AG08396 (cell line): ENCODE results near the gene EIF3D.

Source experiments
- DNase-seq: peaks from one replicate; pipeline ENCODE4 v3.0.0; 2012; ENCODE audit warnings: low spot score, mixed read lengths

Gene EIF3D

DNA sequence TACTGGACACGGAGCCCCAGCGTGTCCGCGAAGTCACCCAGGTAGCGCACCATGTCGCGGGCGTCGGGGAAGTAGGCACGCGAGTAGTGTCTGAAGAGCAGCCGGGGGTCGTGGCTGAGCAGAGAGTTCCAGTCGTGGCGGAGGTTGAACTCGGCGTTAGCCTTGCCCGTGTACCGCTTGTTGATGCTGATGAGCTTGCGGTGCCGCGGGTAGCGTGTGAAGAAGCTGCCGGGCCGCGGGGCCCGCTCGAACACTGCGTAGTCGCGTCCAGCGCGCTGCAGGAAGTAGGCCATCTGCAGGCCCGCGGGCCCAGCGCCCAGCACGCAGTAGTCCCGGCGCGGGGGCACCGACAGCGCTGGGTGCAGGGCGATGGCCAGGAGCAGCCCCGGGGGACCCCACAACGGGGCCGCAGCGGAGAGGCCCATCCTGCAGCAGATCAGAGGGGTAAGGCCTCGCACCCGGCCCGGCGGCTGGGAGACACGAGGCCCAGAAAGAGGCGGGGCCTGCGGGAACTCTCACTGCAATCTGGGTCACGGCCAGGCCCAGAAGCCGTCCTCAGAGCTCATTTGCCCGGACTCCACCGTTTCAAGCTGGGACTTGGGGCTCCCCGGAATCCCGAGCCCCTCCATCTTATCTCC, 22.8 kb downstream of the EIF3D start:
- no peak for DNase-seq

DNA sequence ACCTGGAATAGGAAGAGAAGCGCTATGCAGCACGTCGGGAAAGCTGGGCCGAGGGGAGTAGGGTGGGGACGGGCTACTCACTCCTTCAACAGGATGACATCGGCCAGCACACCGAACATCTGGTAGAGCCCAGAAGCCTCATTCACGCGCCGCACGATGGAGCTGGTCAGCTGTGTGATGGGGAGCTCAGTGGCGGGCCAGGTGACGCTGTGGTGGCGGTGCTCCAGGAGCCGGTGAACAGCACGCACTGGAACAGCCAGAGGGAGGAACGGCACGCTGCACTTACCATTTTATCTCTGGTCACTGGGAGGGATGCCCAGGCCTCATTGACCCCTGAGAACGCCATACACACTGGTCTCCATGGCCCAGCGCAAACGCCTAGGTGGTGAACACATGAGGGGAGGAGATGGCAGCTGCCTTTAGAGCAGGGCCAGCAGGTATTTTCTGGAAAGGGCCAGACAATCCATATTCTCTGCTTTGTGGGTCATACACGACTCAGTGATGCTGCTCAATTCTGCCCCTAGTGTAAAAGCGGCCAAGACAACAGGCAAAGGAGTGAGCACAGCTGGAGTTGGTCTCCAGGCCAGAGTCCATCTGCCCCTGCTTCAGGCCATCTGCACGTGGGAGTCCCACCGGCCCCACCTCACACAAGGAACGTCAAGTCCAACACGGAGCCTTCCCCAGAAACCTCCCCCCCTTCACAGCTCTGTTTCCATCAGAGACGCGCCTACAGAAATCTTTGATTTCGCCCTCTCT, 30.9 kb downstream of the EIF3D start:
- no peak for DNase-seq

DNA sequence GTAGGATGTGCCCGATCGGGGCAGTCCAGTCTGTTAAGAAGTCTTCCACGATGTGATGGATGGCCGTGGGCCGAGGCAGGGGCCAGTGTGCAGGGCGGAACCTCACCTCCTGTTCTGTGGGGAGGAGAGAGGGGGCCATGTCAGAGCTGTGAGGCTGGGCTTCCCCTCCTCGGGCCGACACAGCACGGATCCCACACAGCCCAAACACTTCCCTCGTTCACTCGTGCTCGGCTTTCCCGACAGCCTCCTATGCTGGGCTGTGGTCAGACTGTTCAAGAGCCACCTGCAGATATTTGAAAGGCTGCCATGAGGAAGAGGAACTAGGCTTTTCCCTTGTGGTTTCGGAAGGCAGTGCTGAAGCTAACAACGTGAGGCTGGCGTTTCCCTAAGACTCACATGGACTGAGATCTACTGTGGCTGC, 35.3 kb downstream of the EIF3D start:
- no peak for DNase-seq

DNA sequence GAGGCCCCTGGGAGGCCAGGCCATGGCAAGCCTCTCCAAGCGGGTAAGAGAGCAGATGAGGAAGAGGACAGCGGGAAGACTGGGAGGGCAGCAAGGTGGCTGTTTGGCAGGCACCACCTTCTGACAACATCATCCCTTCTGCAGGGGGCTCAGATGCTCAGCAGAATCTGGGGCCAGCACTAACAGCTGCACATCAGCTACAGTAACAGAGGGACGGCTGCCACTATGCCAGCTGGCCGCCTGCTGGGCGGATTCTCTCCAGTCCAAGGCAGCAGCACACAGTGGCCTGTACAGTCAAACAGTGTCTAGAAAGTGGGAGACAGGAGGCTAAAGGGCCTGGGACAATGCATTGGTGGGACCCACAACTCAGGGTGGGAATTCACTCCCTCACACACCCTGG, 36.9 kb downstream of the EIF3D start:
- DNase-seq: no peak

DNA sequence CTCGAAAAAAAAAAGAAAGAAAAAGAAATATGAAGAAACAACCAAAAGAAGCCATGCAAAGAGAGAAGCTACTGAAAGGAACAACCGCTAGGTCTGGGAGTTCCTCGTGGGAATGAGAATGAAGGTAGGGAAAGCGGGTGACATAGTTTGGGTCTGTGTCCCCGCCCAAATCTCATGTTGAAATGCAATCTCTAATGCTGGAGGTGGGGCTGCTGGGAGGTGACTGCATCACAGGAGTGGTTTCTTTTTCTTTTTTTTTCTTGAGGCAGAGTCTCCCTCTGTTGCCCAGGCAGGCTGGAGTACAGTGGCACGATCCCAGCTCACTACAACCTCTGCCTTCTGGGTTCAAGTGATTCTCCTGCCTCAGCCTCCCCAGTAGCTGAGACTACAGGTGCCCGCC, 37.8 kb downstream of the EIF3D start:
- no peak for DNase-seq

DNA sequence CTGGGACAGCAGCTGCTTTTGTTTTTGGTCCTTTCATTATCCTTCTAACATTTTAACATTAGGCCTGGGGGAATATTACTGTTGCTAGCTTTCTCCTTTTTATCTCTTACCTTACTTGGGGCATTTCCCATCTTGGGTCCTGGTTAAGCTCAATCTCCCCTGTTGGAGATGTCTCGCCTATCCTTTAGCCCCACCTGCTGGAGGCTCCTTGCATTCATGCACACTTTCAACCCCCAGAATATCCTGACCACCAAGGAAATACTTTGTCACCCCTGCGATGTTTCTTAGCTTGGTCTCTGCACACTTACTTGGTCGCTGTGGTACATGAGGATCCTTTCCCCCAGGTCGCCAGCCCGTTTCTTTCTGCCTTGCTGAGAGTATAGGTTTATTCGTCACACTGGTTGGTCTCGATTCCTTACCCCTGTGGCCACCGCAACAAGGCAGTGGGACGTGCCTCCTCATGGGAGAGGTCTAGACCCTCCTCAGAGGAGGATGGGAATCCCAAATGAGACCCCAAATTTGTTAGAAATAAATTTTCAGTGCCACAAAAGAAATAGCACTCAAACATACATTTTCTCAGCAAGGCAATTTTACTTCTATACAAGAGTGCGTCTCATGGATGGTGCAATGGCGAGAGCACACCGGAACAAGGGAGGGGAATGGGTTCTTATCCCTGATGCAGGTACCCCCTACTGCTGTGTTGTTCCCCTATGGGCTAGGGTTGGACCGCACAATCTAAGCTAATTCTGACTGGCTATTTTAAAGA, 42.2 kb downstream of the EIF3D start:
- DNase-seq: no peak

DNA sequence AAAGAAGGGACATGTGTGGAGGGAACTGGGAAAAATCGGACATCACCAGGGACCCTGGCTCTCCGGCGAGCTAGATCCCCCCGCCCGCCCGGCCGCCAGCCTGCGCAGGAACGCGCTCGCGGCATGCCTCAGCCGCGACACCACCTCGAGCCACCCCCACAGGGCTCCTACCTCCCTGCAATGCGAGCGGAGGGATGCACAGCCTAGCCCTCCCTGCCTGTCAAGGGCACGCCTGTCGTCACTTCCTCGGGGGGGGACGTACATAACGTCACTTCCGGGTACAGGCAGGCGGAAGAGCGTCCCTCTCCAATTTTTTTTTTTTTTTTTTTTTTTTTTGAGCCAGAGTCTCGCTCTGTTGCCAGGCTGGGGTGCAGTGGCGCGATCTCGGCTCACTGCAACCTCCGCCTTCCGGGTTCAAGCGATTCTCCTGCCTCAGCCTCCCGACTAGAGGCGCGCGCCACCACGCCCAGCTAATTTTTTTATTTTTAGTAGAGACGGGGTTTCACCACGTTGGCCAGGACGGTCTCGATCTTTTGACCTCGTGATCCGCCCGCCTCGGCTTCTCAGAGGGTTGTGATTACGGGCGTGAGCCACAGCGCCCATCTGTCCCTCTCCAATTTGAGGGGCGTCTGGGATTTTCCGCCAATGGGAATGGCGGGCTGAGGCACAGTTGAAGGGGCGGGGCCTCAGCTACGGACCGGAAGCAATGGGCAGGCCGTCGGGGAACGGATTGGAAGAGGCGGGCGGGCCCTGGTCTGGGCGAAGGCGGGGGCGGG, 47.4 kb downstream of the EIF3D start, which contains the start of gene TXN2:
TSS of gene TXN2 (minus strand) at position 248 of the 776 bp plus-strand sequence. CDS start 803 bp downstream, outside the sequence.
- peak; percentile 96 for DNase-seq

DNA sequence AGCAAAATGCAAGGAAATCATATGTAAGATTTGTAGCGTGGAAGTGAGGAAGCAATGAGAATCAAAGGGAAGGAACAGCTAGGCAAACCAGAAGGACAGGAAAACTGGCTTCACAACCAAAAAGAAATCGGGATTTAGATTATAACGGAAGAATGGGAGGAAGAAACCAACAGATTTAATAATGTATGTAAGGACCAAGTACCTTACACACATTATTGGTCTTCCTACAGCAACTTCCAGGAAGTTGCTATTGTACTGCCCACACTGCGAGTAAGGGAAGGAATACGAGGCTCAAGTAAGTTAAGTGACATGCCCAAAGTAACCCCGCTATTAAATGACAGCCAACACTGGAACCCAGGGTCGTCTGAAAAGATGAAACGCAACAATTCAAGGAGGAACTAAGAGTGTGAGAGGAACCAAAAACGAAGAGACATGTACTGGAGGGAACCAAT, 48.0 kb downstream of the EIF3D start:
- DNase-seq: no peak

DNA sequence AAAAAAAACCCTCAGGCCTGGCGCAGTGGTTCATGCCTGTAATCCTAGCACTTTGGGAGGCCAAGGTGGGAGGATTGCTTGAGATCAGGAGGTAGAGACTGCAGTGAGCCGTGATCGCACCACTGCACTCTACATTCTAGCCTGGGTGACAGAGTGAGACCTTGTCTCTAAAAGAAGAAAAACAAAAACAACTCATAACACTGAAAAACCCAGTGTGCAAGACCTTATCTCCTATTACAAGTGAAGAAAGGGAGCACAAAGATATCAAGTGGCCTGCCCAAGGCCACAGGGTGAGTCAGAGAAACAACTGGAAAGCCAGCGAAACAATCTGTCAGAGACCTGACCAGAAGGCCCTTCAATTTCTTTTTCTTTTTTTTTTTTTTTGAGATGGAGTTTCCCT, 50.0 kb downstream of the EIF3D start:
- no peak for DNase-seq

DNA sequence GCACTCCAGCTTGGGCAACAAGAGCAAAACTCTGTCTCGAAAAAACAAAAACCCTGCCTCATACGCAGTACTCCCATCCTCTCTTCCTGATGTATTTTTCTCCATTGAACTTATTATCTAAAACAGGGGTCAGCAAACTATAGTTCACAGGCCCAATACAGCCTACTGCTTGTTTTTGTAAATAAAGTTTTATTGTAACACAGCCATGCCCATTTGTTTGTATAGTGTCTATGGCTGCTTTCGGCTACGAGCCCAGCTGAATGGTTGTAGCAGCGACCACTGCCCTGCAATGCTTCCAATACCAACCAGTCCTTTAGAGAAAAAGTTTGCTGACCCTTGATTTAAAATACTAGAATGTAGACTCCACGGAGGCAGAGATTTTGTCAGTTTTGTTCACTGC, 53.6 kb downstream of the EIF3D start:
- no peak for DNase-seq

DNA sequence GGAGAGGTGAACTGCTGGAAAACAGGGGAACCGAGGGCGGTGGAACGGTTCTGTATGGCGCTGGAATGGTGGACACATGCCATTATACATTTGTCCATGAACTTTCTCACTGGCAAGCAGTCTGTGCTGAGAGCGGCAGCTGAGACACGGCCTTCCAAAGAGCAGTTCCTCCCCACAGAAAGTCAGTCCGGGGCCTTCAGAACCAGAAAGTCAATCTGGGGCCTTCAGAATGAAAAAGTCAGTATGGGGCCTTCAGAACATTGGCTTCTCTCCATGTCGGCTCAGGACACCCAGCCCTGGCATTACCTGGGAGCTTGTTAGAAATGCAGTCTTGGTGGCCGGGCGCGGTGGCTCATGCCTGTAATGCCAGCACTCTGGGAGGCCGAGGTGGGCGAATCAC, 56.3 kb downstream of the EIF3D start:
- no peak for DNase-seq

DNA sequence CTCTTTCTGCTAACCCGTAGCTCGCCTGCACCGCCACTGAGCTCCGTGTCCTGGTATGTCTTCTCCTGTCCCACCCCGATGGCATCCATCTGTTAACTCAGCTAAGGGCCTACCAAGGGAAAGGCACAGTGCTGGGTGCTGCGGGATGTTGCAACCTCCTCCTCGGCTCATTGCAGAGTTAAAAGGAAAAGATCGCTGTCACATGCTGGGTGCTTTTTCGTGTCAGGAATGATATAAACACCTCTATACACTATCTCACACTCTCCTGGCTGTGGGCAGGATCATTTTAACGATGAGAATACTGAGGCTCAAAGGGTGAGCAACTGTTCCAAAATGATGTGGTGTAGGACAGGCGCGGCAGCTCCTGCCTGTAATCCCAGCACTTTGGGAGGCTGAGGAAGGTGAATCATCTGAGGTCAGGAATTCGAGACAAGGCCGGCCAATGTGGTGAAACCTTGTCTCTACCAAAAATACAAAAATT, 57.6 kb downstream of the EIF3D start:
- no peak for DNase-seq

DNA sequence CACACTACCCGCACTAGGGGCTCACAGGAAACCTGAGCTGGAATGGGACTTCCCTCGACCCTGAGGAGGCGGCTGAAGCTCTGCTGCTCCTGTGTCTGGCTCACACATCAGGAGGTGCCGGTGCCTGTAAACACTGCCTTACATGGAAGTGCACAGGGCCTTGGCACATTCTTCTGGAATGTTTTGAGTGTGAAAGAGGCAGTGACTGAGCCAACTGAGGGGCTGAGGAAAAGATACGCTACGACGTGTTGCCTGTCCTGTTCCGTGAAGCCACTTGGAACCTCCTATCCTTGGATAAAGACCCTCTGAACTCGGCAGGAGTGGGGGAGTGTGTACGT, 58.0 kb downstream of the EIF3D start:
- no peak for DNase-seq

DNA sequence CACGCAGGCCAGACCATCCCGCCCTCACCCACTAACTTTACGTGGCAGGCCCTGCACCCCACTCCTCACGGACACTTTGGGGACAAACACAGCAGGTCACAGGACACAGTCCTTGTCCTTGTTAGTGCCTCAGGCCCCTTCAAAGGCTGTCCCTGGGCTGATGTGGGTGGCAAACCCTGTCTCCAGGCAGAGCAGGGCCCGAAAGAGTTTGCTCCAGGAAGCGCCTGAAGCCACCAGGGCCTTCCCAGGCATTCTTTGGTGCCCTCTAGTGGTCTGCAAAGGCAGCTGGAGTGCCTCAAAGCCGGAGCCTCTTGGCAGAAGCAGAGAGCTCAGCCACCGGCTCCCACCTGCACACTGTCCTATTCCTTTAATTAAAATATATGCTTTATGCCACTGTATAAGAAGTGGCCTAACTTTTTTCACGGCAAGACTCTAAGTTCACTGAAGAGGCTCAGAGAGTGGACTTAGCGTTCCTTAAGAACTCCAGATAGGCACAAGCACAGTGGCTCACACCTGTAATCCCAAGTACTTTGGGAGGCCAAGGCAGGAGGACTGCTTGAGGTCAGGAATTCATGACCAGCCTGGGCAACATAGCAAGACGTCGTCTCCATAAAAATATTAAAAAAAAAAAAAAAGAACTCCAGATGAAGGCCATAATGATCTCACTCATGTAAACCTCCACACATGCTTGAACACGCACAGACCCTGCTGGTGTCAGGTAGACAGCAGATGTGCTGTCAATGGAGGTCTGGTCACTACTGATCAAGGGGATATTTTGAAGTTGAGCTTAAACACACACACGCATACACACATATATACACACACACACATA, 58.6 kb downstream of the EIF3D start:
- peak; percentile 78 for DNase-seq

DNA sequence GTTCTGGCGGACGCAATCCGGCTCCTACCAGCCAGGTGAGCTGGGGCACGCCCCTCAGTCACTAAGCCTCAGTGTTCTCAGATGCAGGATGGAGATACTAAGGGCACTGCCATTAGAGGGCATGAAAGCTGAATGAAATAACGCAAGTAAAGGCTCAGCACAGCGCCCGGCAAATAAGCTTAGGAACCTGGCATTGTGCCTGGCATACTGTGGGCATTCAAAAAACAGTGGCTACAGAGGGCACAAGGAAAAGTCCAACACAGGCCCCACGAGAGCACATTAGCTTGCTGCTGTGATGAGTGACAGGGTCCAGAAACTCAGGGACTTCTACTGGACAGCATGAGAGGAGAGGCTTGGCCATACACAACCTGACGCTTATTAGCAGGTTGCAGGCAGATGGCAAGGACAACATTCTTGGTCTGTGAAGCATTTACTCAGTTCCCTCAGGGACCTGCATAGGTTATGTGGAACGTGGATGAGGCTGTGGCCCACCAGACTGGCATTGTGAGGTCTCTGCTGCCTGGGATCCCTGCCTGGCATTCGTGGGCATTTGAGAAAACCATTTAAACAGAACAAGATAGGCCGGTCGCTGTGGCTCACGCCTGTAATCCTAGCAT, 59.8 kb downstream of the EIF3D start:
- DNase-seq: no peak

DNA sequence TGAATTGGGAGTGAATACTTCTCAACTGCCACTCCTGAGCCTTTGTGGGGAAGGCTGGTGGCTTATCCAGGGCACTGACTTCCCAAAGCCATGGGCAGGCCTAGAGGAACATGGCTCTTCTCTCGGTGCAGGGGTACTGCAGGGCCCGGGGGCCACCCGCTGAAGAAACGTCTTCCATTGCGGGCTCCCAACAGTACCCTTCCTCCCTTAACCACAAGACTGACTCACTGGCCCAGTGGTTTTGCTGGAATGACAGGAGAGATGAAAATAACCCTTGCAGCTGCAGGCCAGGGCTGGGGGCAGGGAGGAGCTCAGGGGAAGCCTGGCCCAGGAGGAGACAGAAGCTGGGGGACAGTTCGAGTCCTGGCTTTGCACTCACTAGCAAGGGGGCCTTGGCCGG, 61.0 kb downstream of the EIF3D start:
- peak; percentile 85 for DNase-seq

DNA sequence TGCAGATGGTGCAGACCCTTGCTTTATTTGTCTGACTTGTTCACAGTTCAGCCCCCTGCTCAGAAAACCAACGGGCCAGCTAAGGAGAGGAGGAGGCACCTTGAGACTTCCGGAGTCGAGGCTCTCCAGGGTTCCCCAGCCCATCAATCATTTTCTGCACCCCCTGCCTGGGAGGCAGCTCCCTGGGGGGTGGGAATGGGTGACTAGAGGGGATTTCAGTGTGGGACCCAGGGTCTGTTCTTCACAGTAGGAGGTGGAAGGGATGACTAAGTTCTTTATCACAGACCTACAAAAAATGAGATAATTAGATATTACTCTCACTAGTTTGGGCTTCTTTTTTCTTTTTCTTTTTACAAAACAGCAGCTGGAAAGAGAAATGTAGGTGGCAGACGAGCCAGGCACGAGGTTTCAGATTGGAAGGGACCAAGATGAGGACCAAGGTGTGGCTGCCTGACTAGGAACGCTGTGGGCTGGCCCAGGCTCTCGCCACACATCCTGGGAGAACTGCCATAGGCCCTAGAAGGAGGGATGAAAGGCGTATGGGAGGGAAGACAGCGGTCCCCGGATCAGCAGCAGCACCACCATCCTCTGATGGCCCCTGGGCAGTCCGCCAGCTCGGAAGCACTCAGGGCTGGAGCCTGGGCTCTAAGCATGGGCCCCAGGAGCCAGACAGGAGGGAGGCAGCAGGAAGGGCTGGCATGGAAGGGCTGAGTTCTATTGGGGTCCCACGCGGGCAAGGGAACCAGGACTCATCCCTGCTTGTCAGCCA, 61.7 kb downstream of the EIF3D start:
- DNase-seq: peak; percentile 78

DNA sequence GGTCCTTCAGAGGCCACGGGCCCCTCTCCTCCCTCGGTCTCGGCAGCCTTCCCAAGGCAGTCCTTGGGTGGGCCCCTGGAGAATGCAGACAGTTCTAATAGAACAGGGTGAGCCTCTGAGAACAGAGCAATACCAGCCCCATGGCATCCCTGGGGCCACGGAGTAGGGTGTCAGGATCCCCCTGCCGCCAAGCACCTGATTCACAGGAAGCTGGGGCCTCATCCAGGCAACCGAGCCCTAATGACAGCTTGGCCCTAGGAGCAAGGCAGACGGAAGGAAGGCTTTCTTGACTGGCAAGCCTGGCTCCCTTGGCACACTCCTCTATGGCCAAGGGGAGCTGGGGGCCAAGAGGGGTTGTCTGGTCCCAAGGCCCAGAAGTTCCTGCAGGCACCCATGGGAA, 62.7 kb downstream of the EIF3D start:
- no peak for DNase-seq

DNA sequence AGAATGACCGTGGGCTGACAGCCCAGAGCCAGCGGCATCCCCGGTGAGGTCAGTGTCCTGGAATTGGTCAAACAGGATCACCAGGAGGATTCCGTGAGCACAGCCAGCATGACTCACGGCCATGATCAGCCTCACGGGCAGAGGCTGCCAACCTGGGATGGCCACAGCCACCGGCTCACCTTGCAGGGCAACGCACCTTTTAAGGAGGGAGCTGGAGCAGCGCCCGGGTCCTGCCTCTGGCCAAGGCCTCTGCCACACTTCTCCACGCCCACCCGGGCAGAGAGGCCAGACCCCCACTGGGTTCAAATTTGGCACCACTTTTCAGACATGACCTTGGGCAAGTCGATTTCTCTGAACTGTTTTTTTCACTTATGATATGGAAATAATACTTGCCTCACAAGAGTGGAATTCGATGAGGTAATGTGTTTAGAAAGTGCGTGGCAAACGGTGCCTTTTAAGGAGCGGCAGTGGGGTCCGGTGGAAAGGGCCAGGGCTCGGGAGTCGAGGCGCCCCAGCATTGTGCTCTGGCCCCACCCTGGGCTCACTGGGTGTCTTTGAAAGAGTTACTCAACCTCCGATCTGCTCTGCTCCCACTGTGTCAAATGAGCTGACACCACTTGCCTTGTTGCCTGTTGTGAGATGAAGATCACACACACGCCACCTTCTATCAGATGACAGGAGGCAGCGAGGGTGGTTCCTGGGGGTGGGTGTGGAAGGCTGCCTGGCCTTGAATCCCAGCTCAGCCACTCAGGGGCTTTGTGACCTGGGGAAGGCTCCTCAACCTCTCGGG, 63.5 kb downstream of the EIF3D start:
- peak; percentile 85 for DNase-seq
